DND-41 (cell line): Measurements from ENCODE around the gene MICAL2.

Source experiments
- EZH2 ChIP-seq: IDR thresholded peaks from 3 replicates; pipeline ENCODE4 v1.6.1; 2012; ENCODE audit warnings: borderline replicate concordance, low read depth, mild to moderate bottlenecking, moderate library complexity, low read length, inconsistent platforms; ENCODE audit not compliant: severe bottlenecking
- TF ChIP-seq, protein P1 (sequence below): IDR thresholded peaks from 2 replicates; pipeline ENCODE4 v1.5.1; 2012; ENCODE audit warnings: borderline replicate concordance, low read length, moderate library complexity, mild to moderate bottlenecking; ENCODE audit not compliant: poor library complexity, severe bottlenecking; ENCODE audit errors: extremely low read depth

DNA sequence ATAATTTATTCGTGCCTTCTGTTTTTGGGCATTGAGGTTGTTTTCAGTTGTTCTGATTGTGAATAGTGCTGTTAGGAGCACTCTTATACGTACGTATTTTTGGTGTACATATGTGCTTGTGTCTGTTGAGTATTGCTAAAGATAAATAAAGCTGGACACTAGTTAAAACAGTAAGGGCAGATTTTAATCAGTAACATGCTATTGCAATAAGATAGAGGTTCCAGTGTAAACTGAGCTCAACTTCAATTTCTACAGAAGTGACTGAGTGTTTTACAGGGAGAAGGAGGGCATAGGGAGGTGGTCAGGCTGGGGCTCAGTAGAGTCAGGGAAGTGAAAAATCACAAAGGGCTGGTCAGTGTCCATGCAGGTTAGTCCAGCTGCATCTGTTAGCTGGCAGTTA is 191.0 kb downstream of the MICAL2 start:
- TF ChIP-seq, protein P1, sequence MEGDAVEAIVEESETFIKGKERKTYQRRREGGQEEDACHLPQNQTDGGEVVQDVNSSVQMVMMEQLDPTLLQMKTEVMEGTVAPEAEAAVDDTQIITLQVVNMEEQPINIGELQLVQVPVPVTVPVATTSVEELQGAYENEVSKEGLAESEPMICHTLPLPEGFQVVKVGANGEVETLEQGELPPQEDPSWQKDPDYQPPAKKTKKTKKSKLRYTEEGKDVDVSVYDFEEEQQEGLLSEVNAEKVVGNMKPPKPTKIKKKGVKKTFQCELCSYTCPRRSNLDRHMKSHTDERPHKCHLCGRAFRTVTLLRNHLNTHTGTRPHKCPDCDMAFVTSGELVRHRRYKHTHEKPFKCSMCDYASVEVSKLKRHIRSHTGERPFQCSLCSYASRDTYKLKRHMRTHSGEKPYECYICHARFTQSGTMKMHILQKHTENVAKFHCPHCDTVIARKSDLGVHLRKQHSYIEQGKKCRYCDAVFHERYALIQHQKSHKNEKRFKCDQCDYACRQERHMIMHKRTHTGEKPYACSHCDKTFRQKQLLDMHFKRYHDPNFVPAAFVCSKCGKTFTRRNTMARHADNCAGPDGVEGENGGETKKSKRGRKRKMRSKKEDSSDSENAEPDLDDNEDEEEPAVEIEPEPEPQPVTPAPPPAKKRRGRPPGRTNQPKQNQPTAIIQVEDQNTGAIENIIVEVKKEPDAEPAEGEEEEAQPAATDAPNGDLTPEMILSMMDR = no peak
- TF ChIP-seq EZH2 = no peak
